Measurements from ENCODE around the gene C2CD3.
"Not testable (repeated sequence)": the region's sequence is repeated elsewhere in the genome, so short reads cannot be mapped to it uniquely, and the experiment has no call there.

Gene C2CD3

DNA sequence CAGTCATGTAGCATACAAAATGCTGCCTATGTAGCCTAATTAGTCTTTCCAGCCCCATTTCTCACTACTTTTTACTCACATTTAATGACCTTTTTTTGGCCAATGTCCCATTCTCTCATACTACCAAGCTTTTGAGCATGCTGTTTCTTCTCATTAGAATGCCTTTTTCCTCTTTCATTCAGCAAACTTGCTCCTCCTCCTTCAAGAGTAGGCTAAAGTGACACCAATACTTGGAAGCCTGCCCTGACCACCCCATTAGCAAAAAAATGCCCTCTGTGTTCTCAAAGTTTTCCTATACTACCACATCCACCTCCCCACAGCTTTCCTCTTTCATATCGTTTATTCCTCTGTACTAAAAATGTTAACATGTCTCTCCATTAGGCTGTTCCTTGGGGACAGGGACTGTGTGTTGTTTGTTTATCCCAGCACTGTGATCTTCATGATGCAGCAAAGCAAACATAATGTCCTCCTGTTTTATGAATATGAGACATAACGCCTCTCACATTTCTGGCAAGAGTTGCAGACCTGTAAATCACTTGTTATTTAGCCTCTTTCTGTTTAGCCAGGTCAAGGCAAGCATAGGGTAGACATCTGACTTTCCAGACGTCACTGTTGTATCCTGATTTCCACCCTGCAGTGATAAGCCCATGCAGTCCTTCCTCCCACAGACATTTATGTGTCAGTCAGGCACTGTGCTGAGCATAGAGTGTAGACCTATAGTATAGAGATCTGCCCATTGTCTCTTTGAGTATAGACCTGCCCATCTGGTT lies 99.9 kb downstream of the C2CD3 start:
- DNase-seq (ENCODE audit: low read depth in 1 of 2, low spot score in 1 of 2), result no peak

DNA sequence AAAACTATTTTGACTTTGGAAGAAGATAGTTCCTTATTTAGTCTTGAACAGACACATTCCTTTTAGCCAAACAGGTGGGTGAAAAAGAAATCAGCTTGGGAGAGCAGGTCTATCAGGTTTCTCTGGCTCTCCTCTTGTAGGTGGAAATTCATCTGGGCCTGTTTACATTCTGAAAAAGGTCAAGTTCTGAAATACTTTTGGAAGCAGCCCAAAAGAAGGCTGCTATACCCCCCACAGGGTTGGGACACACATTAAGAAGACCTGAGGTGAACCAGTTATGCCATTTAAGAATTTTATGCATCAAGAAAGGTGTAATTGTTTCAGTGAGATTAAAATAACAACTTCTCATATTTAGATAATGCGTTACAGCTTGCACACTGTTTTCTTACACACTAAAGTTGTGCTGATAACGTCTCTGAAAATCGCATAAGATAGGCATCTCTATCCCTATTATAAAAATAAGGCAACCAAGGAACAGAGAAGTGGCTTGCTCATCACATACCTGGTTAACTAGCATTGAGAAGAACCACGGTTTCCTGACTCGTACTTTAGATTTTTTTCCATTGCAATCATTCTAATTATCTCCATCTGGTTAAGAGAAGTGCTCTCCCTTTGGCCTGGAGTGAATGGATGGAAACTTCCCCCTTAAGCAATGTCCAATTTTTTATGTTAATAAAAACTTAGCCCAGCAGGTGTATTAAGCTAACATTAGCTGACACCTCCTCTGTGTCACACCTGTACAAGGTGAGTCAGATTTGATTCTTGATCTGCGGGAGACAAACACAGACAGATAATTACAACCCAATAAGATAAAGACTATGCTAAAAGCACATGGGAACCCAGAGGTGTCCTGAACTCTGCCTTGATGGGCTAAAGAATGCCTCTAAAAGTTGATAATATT lies 101.4 kb downstream of the C2CD3 start:
- DNase-seq (ENCODE audit: low read depth in 1 of 2, low spot score in 1 of 2), result no peak

- DNase-seq (ENCODE audit: low read depth in 1 of 2, low spot score in 1 of 2), result not testable (repeated sequence)
Measured at GRCh38 chr11:74066663-74067062, 104.1 kb downstream of the C2CD3 start.

DNA sequence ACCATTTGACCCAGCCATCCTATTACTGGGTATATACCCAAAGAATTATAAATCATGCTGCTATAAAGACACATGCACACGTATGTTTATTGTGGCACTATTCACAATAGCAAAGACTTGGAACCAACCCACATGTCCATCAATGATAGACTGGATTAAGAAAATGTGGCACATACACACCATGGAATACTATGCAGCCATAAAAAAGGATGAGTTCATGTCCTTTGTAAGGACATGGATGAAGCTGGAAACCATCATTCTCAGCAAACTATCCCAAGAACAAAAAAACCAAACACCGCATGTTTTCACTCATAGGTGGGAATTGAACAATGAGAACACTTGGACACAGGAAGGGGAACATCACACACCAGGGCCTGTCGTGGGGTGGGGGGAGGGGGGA lies 105.3 kb downstream of the C2CD3 start:
- DNase-seq (ENCODE audit: low read depth in 1 of 2, low spot score in 1 of 2), result not testable (repeated sequence)

DNA sequence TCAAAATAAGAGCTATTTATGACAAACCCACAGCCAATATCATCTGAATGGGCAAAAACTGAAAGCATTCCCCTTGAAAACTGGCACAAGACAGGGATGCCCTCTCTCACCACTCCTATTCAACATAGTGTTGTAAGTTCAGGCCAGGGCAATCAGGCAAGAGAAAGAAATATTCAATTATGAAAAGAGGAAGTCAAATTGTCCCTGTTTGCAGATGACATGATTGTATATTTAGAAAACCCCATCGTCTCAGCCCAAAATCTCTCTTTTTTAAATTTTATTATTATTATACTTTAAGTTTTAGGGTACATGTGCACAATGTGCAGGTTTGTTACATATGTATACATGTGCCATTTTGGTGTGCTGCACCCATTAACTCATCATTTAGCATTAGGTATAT lies 107.2 kb downstream of the C2CD3 start:
- not testable (repeated sequence) for DNase-seq (ENCODE audit: low read depth in 1 of 2, low spot score in 1 of 2)

GRCh38 chr11:74061599-74061998 lies 109.2 kb downstream of the C2CD3 start:
- not testable (repeated sequence) for DNase-seq (ENCODE audit: low read depth in 1 of 2, low spot score in 1 of 2)

DNA sequence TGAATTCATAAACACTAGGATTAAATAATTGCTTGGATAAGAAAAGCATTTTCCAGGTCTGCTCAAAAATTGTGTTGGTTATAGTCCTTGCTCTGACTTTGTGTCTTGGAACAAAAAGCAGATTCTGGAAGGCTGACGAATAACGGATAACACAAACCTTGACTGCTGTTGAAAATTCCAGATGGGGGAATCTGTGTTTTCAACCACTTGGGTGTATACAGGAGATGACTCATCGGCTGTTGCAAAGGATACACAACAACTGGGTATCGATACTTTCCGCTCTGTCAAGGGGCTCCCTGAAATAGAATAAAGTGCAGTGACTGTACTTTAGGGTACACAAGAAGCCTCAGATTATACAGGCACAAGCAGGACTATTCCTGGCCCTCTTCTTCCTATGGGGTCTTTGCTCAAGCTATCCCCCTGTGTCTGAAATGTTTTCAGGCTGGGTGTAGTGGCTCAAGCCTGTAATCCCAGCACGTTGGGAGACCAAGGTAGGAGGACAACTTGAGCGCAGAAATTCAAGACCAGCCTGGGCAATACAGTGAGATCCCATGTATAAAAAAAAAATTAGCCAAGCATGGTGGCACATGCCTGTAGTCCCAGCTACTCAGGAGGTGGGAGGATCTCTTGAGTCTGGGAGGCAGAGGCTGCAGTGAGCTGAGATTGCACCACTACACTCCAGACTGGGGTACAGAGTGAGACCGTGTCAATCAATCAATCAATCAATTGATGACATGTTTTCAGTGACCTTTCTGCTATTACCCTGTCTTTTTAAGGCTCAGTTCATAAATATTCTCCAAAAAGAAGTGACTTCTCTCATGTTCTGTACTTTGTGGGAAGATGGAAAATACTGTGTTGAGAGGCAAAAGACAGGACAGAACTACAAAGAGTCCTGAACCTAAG lies 113.3 kb downstream of the C2CD3 start:
- DNase-seq (ENCODE audit: low read depth in 1 of 2, low spot score in 1 of 2), result no peak

DNA sequence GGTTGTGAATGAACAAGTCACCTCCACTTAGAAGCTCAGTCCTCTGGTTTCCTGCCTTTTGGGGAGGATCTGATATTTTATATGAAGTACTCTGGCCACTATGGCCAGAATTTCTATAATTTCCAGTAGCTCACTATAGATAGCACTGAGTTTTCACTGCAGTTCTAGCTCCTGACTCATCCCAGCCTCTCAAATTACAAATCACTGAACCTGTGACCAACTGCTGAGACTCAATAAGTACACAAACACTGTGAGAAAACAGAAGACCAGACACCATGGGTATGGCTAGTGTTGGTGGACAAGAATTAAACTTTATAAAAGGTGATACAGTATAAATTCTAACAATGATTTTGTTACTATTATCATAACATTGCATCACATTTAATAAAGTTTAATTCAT lies 114.9 kb downstream of the C2CD3 start:
- no peak for DNase-seq (ENCODE audit: low read depth in 1 of 2, low spot score in 1 of 2)

GRCh38 chr11:74050465-74050864 lies 120.3 kb downstream of the C2CD3 start:
- DNase-seq (ENCODE audit: low read depth in 1 of 2, low spot score in 1 of 2), result no peak

DNA sequence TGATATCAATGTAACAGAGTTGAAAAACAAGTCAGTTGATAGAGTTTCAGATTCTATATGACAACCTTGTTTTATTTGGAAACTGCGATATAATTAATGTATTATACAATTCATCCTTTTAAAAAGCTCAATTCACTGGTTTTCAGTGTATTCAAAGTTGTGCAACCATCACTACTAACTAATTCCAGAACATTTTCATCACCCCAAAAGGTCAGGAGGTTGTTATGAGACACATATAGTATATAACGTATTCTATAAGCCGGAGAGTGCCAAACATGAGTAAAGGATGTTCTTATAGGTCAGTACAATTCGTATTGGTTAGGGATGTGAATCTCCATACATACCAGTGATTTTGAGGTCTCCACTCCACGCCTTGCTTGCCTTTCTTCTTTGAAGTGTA lies 121.8 kb downstream of the C2CD3 start:
- DNase-seq (ENCODE audit: low read depth in 1 of 2, low spot score in 1 of 2), result no peak

- DNase-seq (ENCODE audit: low read depth in 1 of 2, low spot score in 1 of 2), result no peak
Measured at GRCh38 chr11:74044538-74044937, 126.3 kb downstream of the C2CD3 start.

- no peak for DNase-seq (ENCODE audit: low read depth in 1 of 2, low spot score in 1 of 2)
Measured at GRCh38 chr11:74043450-74043849, 127.4 kb downstream of the C2CD3 start.

DNA sequence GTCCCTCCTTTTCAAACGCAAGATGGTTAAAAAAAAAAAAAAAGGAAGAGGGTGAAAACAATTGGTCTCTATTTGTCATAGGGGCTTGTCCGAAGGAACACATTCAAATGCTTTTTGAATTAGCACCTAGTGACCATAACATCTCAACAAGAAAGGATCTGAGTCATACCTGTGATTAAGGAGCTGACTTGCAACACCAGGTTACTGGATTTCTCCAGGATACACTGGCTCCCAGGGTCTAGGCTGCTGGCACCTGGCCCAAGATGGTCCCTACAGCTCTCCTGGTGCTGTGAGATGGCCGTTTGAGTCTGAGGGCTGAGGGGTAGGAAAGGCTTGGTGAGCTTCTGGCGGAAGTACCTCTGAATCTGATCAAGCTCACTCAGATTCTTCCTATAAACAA lies 133.5 kb downstream of the C2CD3 start:
- no peak for DNase-seq (ENCODE audit: low read depth in 1 of 2, low spot score in 1 of 2)

DNA sequence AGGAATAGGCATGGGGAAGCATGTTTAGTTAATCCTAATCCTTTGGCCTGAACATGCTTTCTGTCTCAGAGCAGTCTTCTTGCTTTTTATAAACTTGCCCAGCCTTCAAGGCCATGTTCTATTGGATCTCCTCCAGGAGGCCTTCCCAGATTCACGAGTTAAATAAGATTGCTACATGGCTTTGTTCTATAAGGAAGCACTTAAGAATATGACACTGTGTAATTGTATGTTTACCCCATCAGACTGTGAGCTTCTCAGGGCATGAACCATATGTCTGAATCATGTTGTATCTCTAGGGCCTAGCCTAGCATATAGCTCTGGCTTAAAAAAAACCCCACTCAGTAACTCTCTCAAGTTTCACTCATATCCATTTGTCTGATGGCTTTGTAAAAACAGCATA lies 135.5 kb downstream of the C2CD3 start:
- no peak for DNase-seq (ENCODE audit: low read depth in 1 of 2, low spot score in 1 of 2)

GRCh38 chr11:74033046-74033445 lies 137.8 kb downstream of the C2CD3 start:
- DNase-seq (ENCODE audit: low read depth in 1 of 2, low spot score in 1 of 2), result no peak

- no peak for DNase-seq (ENCODE audit: low read depth in 1 of 2, low spot score in 1 of 2)
Measured at GRCh38 chr11:74030723-74031676, 139.8 kb downstream of the C2CD3 start.

- no peak for DNase-seq (ENCODE audit: low read depth in 1 of 2, low spot score in 1 of 2)
Measured at GRCh38 chr11:74025467-74026166, 145.2 kb downstream of the C2CD3 start.

DNA sequence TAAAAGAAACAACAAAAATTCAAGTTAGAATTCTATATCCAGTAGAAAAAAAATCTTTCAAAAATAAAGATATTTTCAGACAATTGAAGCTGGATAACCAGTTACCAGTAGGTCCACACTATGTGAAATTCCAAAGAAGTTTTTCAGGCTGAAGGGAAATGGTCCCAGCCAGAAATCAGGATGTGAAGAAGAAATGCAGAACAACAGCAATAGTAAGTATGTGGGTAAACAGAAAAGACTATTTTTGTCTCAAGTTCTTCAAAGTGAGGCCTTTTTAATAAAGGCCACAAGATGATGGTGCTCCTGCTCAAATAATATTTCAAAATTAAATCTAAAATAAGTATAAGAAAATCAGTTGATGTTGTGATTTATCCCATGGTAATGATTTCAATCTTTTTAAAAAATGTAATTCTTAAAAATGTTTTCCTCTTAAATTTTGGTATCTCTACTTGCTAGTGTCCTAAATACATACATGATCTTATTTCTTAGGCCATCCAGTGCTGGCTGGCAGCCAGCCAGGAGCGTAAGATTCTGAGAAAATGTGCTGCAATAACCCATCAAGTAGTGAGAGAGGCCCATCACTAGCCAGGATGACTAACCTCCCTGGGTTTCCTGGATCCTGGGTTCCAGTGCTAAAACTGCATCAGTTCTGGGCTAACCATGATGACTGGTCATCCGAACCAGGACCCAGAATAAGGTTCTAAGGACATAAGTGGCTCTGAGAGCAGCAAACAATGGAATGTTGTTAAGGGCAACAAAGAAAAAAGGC lies 146.4 kb downstream of the C2CD3 start:
- no peak for DNase-seq (ENCODE audit: low read depth in 1 of 2, low spot score in 1 of 2)

- no peak for DNase-seq (ENCODE audit: low read depth in 1 of 2, low spot score in 1 of 2)
Measured at GRCh38 chr11:74023276-74023675, 147.5 kb downstream of the C2CD3 start.

Data from stimulated activated CD4-positive, alpha-beta T cell treated with anti-CD3 and anti-CD28 coated beads, Interleukin-15, amount 100 ng/mL, for 1 hour (primary cell).